ENCODE results near the gene SMG7. TPM values are rescaled to one million over a fixed set of nuclear protein-coding genes. Genes with fewer than 3 reads are reported as not detected.

SMG7 gene
- total and polyA plus RNA-seq, 2 donors (not counting 3 experiments of a cell fraction or from before 2014, with no cell fraction given) = 25.4 to 47.1 TPM

DNA sequence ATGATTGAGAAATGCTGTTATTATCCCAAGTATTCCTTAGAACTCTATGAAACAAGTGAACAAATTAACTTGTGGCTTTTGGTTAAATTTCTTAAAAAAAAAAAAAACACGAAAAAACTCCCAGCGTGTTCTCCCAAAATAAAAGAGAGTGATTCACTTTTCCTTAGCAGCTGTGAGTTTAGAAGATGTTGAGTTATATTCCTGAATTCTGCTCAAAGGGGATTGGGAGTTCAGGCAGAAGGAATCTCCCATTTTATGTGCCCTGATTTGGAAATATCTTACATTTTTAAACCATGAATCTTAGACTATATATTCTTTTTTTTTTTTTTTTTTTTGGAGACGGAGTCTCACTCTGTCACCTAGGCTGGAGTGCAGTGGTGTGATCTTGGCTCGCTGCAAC, 34.3 kb downstream of the SMG7 start:
- no peaks in the 10 kb centered on the region for H3K9me3 ChIP-seq (replicated peaks; ENCODE audit: control insufficient read depth, insufficient read depth, low read length)
- no peak overlapping the region for H3K9ac ChIP-seq (replicated peaks; ENCODE audit: extremely low read depth, insufficient read depth, low read length)
- FAIRE-seq (no peak), DNase-seq (ENCODE audit: low read depth, low spot score) (no peak)
- POLR2A ChIA-PET = no interaction called here
- H2AFZ ChIP-seq (ENCODE audit: low read depth, low read length) = no peak overlapping the region
- no peaks in the 10 kb centered on the region for H3K27me3 ChIP-seq (ENCODE audit: control insufficient read depth in 2 of 2, insufficient read depth in 2 of 2, low read length in 2 of 2)
- H3K9me1 ChIP-seq (replicated peaks; ENCODE audit: control insufficient read depth, extremely low read depth, insufficient read depth, low read length) = no peaks in the 10 kb centered on the region
- BruUV-seq (replicated peaks) = no TSS peak
- peaks cover 2% of the 10 kb centered on the region for H4K20me1 ChIP-seq (replicated peaks; ENCODE audit: control insufficient read depth, extremely low read depth, insufficient read depth, low read length)
- H3K36me3 ChIP-seq (ENCODE audit: control insufficient read depth in 2 of 2, extremely low read depth in 1 of 2, insufficient read depth in 2 of 2, low read length in 2 of 2) = no peaks in the 10 kb centered on the region
- H3K4me3 ChIP-seq (replicated peaks in 1 of 3; ENCODE audit: insufficient read depth in 1 of 3, low read depth in 1 of 3, low read length in 3 of 3) = no peak overlapping the region
- H3K4me1 ChIP-seq (ENCODE audit: control insufficient read depth, extremely low read depth, insufficient read depth, low read length) = no peaks in the 10 kb centered on the region
- intact Hi-C loops (cut with micrococcal nuclease) = no loop called here
- no peak overlapping the region for H3K27ac ChIP-seq (ENCODE audit: insufficient read depth, low read depth, low read length)
- no peak overlapping the region for H3K4me2 ChIP-seq (ENCODE audit: insufficient read depth, low read length)
- dilution Hi-C loops (cut with MboI; ENCODE audit: extremely low pct_ligation_motif_present, low sequenced_read_pairs) = no loop called here
- peaks cover 56% of the 10 kb centered on the region for H3K79me2 ChIP-seq (ENCODE audit: control insufficient read depth, insufficient read depth, low read length)
- CTCF ChIA-PET = no interaction called here
- TF ChIP-seq GATA2 (IDR thresholded peaks at IDR 0.05; ENCODE audit: insufficient read depth, insufficient read length, low read depth, low read length) = no peak
- TF ChIP-seq POLR2AphosphoS5 (IDR thresholded peaks at IDR 0.05; ENCODE audit: insufficient read depth, low read depth, low read length) = no peak
- no peak for TF ChIP-seq POLR2A (IDR thresholded peaks at IDR 0.05; ENCODE audit: low read depth, low read length)
- TF ChIP-seq, protein P1, sequence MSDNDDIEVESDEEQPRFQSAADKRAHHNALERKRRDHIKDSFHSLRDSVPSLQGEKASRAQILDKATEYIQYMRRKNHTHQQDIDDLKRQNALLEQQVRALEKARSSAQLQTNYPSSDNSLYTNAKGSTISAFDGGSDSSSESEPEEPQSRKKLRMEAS (IDR thresholded peaks at IDR 0.05; ENCODE audit: insufficient read depth, insufficient read length) = no peak
- no peak for TF ChIP-seq CTCF (IDR thresholded peaks at IDR 0.05; ENCODE audit: extremely low read depth in 1 of 2, insufficient read depth in 1 of 2, low read depth in 1 of 2, low read length in 2 of 2)
- TF ChIP-seq EZH2 (IDR thresholded peaks at IDR 0.05; ENCODE audit: borderline replicate concordance, low read depth, low read length, severe bottlenecking) = no peak
- no peak for TF ChIP-seq FOS (IDR thresholded peaks at IDR 0.05; ENCODE audit: borderline replicate concordance, insufficient read depth, low read length)
- no peak for TF ChIP-seq MYC (IDR thresholded peaks at IDR 0.05; ENCODE audit: low read depth, low read length)
- no peak for TF ChIP-seq JUN (IDR thresholded peaks at IDR 0.05; ENCODE audit: borderline replicate concordance, insufficient read depth, insufficient read length, low read depth)
